HG03342 (cell line): ENCODE measurements around the gene CPSF7.
"Not testable (repeated sequence)": the region's sequence is repeated elsewhere in the genome, so short reads cannot be mapped to it uniquely, and the experiment has no call there.

Experiments used
- ATAC-seq: cut with Tn5 transposase; IDR thresholded peaks from one replicate; pipeline ENCODE4 v1.9.1; 2021; ENCODE audit warnings: mild to moderate bottlenecking, moderate library complexity; ENCODE audit not compliant: unreplicated experiment

Gene CPSF7, protein sequence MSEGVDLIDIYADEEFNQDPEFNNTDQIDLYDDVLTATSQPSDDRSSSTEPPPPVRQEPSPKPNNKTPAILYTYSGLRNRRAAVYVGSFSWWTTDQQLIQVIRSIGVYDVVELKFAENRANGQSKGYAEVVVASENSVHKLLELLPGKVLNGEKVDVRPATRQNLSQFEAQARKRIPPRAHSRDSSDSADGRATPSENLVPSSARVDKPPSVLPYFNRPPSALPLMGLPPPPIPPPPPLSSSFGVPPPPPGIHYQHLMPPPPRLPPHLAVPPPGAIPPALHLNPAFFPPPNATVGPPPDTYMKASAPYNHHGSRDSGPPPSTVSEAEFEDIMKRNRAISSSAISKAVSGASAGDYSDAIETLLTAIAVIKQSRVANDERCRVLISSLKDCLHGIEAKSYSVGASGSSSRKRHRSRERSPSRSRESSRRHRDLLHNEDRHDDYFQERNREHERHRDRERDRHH

DNA sequence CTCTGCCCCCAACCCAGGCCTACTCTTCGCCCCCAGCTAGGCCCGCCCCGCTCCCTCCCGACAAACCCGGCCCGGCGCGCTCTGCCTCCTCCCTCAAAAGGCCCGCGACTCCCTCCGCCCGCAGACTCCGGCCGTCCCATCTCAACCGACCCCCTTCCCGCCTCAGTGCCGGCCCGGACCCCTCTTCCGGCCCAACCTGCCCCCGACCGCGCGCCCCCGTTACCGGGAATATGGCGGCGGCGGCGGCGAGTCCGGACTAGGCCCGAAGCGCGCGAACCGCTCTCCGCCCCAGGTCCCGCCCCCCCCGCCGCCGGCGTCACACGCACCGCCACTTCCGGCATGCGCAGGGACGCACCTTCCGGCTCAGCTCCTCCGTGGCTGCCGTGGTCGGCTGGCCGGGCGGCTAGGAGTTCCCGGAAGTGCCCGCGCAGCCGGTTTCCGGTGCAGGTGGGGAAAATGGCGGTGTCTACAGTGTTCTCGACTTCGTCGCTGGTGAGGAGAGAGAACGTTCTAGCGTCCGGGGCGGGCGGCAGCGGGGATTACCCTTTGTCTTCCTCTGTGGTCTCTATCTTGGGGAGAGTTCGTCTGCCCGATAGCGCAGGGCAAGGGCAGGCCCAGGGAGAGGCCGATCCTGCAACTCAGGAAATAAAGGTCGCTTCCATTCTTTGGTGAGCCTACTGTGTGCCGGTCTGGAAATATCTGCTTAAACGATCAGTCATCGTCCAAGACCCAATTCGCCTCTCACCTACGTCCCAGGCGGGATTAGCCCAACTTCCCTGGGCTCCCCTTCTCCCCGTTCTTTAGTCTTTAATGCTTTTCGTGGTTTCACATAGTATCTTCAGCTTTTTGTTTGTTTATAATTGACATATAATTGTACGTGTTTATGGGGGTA, at the start of gene CPSF7, which contains the start of gene SDHAF2:
CPSF7 (minus strand) TSS at position 285 of the 892 bp plus-strand sequence. CDS start 740 bp downstream, outside the sequence.
SDHAF2 (plus strand) TSS at position 434 of the 892 bp plus-strand sequence; CDS start at position 457, 23 bp downstream.
- ATAC-seq, result peak; percentile 84

DNA sequence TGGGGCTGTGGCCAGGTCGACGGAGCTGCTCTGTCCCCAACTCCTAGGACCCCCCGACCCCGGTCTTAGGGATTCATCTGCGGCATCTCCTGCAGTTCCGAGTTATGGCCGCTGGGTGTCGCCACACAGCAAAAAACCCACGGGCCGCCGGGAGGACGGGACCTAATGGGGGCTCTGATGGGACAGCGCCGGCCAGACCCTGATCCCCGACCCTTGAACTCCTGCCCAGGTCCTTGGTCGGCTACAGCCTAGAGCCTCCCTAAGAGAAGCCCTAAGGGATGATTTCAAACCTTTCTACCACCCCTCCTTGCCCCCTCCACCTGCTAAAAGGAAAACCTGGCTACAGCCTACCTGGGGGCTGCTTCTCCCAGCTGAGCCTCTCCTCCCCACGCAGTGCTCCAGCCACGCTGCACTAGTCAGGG, 48.0 kb upstream of the CPSF7 start:
- no peak for ATAC-seq

DNA sequence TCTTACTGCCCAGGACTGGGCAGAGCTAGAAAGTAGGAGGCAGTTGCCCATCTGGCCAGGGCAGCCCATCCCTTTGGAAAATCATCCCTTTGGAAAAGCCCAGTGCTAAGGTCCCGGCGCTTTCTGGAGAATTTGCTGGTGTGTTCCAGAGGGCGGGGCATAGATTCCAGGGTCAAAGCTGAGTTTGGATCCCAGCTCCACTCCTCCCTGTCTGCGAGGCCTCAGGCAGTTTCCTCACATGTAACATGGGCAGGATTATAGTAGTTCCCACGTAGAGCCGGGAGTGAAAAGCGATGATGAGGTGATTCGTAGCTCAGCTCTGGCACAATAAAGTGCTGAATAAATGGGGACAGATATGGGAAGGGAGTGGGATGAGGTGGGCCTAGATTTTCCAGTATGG, 47.4 kb upstream of the CPSF7 start:
- ATAC-seq, result no peak

DNA sequence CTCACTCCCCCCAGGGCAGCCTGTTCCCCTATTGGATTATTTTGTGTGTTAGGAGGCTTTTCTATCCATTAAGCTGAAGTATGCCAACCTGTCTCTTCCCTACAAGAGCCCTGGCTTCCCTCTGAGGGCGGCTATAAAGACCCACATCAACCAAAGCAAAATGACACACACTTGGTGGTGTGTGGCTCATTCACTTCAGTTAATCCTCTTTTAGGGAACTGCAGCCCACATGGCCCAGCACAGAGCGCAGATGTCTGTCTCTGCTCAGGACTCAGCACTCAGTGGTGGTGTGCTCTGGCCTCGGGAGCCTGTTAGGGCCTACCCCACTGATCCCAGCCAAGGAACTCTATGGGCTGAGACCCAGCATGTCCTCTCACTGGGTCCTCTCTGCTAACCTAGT, 46.6 kb upstream of the CPSF7 start:
- ATAC-seq, result no peak

DNA sequence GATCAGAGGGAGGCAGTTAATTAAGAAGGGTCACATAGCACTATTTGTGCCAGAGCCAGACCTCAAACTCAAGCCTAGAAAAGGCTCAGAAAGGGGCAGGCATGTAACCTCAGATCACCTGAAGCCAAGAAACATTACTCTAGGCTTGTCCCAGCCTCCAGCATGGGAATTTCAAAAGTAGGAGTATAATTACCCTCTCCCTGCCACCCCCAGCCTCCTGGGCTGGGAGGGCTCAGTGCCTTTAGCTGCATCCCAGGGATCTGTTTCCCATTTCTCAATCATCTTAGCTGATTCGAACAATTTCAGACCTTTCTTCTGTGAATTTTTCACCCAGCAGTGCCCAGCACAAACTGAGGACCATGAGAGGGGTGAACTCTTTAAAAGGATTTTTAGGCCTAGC, 45.7 kb upstream of the CPSF7 start:
- ATAC-seq, result no peak

DNA sequence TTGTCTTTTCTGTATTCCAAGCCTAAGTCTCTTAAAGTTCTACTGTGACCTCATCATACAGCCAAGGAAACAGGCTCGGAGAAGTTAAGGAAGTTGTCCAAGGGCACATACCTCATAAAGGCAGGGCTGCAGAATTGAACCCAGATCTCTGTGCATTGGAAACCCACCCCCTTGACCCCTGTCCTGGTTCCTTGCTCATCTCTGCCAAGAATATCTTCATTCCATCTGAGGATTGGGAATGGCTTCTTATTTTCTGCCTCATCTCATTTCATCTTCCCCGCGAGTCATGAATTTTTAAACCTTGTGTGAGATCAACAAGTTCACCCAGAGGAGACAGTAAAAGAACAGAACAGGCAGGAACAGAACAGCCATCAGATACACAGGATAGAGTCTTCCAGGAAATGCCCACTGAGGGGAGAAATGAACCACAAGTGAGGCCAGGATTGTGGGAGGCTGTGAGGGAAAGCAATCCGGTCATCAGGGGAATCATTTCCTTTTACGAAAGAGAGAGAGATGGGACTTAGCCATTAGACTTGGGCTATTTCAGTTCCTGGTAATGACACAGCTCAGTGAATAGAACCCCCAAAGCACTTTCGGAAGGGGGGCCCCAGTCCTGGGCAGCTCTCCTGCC, 44.4 kb upstream of the CPSF7 start:
- no peak for ATAC-seq

DNA sequence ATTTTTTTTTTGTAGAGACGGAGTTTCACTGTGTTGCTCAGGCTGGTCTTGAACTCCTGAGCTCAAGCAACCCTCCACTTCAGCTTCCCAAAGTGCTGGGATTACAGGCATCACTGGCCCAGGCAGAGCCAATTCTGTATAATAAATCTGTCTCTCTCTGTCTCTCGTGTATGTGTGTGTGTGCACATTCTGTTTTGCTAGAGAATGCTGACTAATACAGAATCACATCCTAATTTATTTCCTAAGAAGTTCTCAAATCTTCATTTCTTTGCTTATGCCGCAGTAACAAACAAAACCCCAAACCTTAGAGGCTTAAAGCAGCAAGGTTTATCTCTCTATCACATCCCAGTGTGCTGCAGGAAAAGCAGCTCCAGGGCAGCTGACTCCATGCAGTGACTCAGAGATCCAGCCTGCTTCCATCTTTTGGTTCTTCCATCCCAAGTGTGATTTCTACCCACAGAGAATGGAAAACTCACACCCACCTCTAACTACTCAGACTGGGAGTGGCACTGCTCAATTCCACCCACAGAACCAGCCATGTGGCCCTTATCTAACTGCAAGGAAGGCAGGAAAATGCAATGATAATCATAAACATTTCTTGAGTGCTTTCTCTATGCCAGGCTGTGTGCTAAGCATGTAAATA, 43.7 kb upstream of the CPSF7 start:
- ATAC-seq, result no peak

DNA sequence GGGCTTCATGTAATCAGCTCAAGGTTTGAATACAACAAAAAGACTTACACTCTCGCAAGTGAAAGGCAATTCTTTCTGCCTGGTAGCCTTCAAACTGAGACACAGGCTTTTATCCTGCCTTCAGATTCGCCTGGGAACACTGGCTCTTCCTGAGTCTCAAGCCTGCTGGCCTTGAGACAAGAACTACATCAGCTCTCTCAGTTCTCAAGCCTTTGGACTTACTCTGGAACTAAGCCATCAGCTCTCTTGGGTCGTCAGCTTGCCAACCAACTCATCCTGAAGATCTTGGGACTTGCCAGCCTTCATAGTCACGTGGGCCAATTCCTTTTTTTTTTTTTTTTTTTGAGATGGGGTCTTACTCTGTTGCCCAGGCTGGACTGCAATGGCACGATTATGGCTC, 43.1 kb upstream of the CPSF7 start:
- no peak for ATAC-seq

DNA sequence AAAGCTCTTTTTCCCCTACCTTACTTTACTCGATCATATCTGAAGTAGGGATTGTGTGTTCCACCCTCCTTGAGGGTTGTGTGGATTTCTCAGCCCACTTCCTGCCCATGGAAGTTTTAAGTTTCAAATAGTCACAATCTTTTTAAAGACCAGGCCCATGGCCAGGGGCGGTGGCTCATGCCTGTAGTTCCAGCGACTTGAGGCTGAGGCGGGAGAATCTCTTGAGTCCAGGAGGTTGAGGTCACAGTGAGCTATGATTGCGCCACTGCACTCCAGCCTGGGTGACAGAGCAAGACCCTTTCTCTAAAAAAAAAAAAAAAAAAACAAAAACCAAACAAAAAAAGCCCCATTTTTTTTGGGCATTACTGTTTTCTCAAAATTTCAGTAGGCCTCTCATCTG, 42.5 kb upstream of the CPSF7 start:
- ATAC-seq, result no peak

DNA sequence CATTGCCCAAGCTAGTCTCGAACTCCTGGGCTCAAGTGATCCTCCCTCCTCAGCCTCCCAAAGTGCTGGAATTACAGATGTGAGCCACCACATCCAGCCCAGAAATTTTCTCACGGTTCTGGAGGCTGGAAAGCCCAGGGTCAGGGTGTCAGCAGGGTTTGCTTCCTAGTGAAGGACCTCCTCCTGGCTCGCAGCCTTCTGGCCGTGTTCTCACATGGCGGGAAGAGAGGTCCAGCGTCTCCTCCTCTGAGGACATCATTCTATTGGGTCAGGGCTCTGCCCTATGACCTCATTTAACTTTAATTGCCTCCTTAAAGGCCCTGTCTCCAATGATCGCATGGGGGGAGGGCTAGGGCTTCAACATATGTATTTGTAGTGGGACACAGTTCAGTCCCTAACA, 38.2 kb upstream of the CPSF7 start:
- no peak for ATAC-seq

DNA sequence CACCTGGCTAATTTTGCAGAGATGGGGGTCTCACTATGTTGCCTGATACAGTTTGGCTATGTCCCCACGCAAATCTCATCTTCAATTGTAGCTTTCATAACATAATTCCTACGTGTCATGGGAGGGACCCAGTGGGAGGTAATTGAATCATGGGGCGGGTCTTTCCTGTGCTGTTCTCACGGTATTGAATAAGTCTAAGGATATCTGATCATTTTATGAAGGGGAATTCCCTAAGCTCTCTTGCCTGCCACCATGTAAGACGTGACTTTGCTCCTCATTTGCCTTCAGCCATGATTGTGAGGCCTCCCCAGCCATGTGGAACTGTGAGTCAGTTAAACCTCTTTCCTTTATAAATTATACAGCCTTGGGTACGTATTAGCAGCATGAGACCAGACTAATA, 37.8 kb upstream of the CPSF7 start:
- not testable (repeated sequence) for ATAC-seq

DNA sequence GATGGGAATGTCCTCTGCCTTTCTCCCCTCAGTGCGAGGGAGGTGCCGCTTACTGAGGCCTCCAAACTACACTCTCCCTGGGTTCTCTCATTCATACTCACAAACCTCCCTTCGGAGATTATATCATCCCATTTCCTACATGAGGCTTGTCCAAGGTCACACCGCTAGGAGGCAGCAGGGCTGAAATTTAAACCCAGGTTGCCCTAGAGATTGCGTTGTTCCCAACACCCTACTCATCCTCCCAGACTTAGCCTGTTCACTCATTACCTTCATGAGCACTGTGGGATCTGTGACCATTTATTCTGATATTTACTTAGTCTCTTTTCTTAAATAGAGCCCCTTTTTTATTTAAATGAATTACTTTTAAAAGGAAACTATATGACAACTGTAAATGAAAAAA, 31.2 kb upstream of the CPSF7 start:
- no peak for ATAC-seq

DNA sequence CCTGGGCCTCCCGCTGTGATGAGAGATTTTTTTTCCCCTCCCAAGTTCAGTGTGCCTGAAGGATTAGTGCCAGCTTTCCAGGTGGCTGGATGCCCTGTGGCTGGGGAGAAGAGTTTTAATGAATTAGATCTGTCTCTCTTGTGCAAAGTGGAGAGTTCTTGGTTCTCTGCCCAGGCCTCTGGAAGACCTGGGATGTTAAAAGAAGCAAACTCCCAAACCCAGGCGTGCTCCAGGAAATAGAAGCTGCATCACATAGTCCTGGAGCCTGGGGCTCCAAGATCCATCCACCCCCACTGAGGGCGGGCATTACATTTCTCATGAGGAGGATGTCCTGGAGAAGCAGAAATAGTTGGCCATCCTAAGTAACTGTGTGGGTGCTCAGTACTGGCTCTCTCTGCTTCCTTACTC, 30.7 kb upstream of the CPSF7 start:
- ATAC-seq, result no peak

DNA sequence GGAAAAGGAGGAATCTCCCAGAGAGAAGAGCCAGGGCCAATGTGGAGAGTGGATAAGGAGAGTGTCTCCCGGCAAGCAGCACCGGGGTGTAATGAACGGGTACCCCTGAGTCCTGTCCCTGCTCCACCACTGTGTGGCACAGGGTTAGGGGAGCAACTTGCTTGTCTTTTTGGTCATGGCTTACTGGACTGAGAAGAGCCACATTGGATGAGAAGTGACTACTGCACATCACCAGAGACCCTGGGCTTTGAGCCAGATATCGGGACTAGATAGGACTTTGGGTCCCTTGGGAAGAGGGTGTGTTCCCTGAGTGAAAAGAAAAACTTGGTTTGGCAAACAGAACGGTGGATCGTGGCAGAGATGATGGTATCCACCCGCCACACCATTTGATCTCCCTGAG, 24.7 kb upstream of the CPSF7 start:
- ATAC-seq, result no peak

DNA sequence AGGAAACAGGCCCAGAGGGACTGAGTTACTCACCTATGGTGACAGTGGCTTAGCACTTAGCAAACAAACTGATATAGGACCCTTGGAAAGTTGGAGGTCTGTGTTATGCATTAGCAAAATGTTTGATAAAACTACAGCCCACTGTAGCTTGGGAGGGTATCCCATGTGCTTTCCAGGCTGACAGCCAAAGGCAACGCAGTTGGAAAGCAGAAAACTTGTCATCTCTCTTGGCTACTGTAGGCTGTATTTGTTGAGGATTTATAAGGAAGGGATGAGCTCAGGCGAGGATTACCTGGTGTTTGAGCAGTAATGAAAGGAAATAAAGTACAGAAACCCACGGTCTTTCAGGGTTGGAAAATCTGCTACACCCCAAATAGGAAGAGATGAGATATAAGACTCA, 23.9 kb upstream of the CPSF7 start:
- no peak for ATAC-seq

DNA sequence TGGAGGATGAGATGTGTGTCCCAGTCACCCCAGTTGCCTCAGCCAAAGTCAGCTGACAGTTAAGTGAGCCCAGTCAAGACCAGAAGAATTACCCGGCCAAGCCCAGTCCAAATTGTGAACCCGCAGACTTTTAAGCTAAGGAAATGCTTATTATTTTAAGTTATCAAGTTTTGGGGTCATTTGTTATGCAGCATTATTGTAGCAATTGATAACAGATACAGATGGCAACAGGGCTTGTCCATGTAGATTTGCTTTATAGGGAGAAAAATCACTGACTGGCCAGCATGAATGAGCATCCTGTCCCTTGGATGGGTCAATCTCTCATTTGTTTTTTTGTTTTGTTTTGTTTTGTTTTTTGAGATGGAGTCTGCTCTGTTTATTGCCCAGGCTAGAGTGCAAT, 23.1 kb upstream of the CPSF7 start:
- no peak for ATAC-seq

DNA sequence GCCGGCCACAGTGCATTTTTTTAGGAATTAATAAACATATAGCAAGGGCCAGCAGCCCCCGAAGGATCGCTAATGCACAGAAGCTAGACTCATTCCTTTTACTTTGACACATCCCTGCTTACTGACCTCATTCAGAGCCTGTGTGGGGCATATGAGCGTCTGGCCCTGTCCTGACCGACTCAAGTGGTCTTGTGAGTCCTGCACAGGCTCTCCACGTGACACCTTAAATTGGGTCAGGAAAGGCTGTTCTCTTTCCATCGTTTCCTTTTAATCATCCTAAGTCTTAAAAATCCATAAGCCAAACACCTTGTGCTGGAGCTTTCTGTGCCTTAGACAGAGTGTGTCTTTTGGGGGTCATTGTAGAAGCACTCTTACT, 18.8 kb upstream of the CPSF7 start:
- no peak for ATAC-seq

DNA sequence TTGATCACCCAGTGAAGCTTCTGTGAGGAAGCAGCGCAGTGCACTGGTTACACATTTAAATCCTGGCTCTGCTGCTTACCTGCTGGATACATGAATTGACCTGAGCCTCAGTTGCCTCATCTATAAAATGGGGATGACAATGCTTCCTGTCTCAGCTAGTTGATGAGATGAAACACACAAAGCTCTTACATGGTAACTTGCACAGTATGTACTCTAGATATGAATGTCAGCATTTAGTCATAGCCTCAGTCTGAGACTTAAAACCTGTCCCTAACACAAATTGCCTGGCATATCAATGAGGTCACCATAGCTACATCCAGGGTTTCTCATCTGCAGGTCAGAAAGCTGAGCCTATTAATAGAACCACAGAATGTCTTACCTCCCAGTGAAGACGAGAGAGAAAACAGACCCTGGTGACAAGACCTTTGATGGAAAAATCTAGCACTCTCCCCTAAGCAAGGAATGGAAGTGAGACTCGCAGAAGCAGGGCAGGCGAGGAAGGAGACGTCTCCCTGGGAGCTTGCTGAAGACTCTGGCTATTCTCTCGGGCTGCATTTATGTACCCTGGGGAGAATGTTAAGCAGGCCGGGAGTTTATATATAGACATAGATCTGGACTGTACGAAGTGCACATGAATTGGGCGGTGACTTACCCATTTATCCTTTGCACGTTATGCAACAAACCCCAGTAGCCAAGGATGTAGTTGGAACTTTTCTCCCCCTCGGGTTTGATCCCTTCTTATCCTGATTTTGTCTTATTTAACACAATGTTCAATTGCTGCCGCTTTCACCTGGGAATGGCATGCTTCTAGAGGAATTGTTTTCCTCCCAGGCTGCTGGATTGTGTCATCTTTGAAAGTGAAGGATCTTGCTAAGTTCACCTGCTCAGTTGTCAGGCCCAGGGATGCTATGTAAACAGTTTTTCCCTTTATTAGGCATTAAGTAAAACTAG, 18.1 kb upstream of the CPSF7 start:
- ATAC-seq, result no peak

DNA sequence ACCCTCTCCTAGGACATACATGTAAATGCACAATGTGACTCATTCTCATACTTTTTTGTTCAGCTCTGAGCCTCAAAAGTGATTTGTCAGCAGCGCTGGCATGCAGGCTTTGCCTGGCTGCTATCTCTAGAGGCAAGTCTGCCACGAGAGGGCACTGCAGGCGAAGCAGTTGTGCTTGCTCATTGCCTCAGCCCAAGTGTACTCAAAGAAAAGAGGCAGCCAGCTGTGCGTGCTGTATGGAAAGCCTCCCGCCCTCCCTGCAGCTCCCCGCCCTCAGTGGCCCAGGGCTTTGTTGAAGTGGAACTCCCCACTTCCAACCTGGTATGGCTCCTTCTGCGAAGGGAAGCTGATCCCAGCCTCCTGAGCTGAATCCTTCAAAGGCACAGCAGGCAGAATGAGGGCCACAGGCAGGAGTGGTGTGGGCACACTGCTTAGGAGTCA, 16.5 kb upstream of the CPSF7 start:
- peak; percentile 70 for ATAC-seq

DNA sequence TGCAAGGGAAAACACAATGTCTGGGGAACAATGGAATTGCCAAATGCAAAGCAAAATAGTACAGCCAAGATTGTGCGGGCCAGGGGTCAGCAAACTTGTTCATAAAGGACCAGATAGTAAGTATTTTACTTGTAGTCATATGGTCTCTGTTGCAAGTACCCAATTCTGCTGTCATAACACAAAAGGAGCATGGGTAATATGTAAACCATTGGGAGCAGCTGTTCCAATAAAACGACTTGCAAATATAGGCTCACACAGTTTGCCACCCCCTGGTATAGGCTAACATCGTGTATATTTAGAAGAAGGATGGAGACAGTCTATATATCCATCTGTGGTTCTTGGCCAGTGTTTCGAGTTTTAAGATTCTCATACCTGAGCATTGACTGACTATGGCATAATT, 15.7 kb upstream of the CPSF7 start:
- no peak for ATAC-seq
